H1 (cell line): ENCODE data around the gene POC1B.

Experiments used
- CREB1 ChIP-seq: IDR thresholded peaks from 2 replicates; pipeline ENCODE4 v1.6.1; 2012; ENCODE audit warnings: inconsistent platforms
- CTCF ChIP-seq, 3 experiments: IDR thresholded peaks; 1 replicate in 2 of 3; 2 replicates in 1 of 3; pipeline versions ENCODE4 v1.5.1 to v1.6.1; 2011; ENCODE audit warnings: low read length in 3 of 3, mild to moderate bottlenecking in 3 of 3, inconsistent platforms in 2 of 3, low read depth in 1 of 3, moderate library complexity in 1 of 3; ENCODE audit not compliant: insufficient read depth in 1 of 3; ENCODE audit errors: control extremely low read depth in 1 of 3
- EP300 ChIP-seq, 2 experiments: IDR thresholded peaks; 1 replicate in 1 of 2; 2 replicates in 1 of 2; pipeline ENCODE4 v1.6.1; 2011 to 2012; ENCODE audit warnings: low read depth in 2 of 2, low read length in 2 of 2, mild to moderate bottlenecking in 2 of 2, borderline replicate concordance in 1 of 2, inconsistent platforms in 1 of 2, moderate library complexity in 1 of 2
- EZH2 ChIP-seq: fragments of 200-600 bp; sonication (generic); IDR thresholded peaks from 2 replicates; pipeline ENCODE4 v1.7.1; 2012; ENCODE audit warnings: low read depth, mild to moderate bottlenecking, moderate library complexity, low read length, inconsistent platforms; ENCODE audit not compliant: severe bottlenecking
- FOSL1 ChIP-seq: IDR thresholded peaks from 2 replicates; pipeline ENCODE4 v1.6.1; 2011; ENCODE audit warnings: mild to moderate bottlenecking, low read depth, low read length, moderate library complexity; ENCODE audit not compliant: insufficient read depth
- JUND ChIP-seq: IDR thresholded peaks from 2 replicates; pipeline ENCODE4 v1.6.1; 2011; ENCODE audit warnings: mild to moderate bottlenecking, improper control_type of control experiment, low read length
- MAFK ChIP-seq: IDR thresholded peaks from 2 replicates; pipeline ENCODE4 v1.6.1; 2012; ENCODE audit warnings: low read depth, mild to moderate bottlenecking, improper control_type of control experiment, low read length
- RBBP5 ChIP-seq: IDR thresholded peaks from 2 replicates; pipeline ENCODE4 v1.7.1; 2012; ENCODE audit warnings: low read depth, mild to moderate bottlenecking, inconsistent platforms, low read length, moderate library complexity, borderline replicate concordance
- TF ChIP-seq, protein P1 (sequence below): fragments of 300-600 bp; sonication (generic); IDR thresholded peaks from 2 replicates; pipeline ENCODE4 v1.7.1; 2012; ENCODE audit warnings: low read length, moderate library complexity, mild to moderate bottlenecking, inconsistent platforms; ENCODE audit not compliant: insufficient replicate concordance

DNA sequence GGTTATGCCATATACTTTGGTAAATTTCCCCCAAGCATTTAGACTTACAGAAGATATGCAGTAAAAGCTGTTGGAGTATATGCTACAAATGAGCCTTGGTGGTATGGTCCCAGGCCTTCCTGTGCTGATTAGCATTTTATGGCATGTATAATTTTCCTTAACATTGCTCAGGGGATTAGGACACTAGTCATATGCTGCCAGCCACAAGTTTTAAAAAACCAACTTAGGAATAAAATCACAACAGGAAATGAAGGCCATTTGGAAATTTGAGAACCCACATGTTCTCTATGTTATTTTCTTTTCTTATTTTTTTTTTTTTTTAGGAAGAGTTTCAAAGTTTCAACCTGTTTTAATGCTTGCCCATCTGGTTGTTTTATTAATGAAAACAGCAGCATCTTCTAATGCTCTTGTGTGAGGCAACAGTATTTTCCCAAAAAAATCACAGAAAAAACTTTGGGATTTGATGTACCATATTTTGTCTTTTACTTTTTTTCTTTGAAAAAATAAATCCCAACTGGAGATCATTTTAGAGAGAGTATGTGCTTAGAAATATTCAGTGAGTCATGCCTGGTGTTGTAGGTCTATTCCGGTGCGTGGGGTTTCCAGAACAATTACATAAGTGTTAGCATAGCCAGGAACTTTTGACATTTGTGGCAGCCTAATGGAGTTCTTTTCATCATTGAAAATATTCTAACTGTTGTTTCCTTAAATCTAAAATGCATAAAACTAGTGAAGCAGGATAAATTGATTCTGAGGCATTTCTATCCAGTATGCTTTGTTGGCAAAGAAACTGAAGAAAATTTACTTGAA is 151.9 kb downstream of the POC1B start:
- TF ChIP-seq EZH2 (no peak), FOSL1 (no peak), CTCF (IDR thresholded peaks at IDR 0.05; ENCODE audit: control extremely low read depth in 1 of 3, insufficient read depth in 1 of 3, low read depth in 1 of 3, low read length in 3 of 3) (no peak), EP300 (IDR thresholded peaks at IDR 0.05; ENCODE audit: borderline replicate concordance in 1 of 2, low read depth in 2 of 2, low read length in 2 of 2) (no peak), JUND (no peak), RBBP5 (no peak), MAFK (no peak), CREB1 (no peak)
- TF ChIP-seq, protein P1, sequence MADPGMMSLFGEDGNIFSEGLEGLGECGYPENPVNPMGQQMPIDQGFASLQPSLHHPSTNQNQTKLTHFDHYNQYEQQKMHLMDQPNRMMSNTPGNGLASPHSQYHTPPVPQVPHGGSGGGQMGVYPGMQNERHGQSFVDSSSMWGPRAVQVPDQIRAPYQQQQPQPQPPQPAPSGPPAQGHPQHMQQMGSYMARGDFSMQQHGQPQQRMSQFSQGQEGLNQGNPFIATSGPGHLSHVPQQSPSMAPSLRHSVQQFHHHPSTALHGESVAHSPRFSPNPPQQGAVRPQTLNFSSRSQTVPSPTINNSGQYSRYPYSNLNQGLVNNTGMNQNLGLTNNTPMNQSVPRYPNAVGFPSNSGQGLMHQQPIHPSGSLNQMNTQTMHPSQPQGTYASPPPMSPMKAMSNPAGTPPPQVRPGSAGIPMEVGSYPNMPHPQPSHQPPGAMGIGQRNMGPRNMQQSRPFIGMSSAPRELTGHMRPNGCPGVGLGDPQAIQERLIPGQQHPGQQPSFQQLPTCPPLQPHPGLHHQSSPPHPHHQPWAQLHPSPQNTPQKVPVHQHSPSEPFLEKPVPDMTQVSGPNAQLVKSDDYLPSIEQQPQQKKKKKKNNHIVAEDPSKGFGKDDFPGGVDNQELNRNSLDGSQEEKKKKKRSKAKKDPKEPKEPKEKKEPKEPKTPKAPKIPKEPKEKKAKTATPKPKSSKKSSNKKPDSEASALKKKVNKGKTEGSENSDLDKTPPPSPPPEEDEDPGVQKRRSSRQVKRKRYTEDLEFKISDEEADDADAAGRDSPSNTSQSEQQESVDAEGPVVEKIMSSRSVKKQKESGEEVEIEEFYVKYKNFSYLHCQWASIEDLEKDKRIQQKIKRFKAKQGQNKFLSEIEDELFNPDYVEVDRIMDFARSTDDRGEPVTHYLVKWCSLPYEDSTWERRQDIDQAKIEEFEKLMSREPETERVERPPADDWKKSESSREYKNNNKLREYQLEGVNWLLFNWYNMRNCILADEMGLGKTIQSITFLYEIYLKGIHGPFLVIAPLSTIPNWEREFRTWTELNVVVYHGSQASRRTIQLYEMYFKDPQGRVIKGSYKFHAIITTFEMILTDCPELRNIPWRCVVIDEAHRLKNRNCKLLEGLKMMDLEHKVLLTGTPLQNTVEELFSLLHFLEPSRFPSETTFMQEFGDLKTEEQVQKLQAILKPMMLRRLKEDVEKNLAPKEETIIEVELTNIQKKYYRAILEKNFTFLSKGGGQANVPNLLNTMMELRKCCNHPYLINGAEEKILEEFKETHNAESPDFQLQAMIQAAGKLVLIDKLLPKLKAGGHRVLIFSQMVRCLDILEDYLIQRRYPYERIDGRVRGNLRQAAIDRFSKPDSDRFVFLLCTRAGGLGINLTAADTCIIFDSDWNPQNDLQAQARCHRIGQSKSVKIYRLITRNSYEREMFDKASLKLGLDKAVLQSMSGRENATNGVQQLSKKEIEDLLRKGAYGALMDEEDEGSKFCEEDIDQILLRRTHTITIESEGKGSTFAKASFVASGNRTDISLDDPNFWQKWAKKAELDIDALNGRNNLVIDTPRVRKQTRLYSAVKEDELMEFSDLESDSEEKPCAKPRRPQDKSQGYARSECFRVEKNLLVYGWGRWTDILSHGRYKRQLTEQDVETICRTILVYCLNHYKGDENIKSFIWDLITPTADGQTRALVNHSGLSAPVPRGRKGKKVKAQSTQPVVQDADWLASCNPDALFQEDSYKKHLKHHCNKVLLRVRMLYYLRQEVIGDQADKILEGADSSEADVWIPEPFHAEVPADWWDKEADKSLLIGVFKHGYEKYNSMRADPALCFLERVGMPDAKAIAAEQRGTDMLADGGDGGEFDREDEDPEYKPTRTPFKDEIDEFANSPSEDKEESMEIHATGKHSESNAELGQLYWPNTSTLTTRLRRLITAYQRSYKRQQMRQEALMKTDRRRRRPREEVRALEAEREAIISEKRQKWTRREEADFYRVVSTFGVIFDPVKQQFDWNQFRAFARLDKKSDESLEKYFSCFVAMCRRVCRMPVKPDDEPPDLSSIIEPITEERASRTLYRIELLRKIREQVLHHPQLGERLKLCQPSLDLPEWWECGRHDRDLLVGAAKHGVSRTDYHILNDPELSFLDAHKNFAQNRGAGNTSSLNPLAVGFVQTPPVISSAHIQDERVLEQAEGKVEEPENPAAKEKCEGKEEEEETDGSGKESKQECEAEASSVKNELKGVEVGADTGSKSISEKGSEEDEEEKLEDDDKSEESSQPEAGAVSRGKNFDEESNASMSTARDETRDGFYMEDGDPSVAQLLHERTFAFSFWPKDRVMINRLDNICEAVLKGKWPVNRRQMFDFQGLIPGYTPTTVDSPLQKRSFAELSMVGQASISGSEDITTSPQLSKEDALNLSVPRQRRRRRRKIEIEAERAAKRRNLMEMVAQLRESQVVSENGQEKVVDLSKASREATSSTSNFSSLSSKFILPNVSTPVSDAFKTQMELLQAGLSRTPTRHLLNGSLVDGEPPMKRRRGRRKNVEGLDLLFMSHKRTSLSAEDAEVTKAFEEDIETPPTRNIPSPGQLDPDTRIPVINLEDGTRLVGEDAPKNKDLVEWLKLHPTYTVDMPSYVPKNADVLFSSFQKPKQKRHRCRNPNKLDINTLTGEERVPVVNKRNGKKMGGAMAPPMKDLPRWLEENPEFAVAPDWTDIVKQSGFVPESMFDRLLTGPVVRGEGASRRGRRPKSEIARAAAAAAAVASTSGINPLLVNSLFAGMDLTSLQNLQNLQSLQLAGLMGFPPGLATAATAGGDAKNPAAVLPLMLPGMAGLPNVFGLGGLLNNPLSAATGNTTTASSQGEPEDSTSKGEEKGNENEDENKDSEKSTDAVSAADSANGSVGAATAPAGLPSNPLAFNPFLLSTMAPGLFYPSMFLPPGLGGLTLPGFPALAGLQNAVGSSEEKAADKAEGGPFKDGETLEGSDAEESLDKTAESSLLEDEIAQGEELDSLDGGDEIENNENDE = no peak
